ENCODE data around the gene FRY. TPM values are rescaled to one million over a fixed set of nuclear protein-coding genes. Genes with fewer than 3 reads are reported as not detected.

Gene FRY
- polyA plus RNA-seq, 2 donors = 2.4 to 4.3 TPM

- Histone ChIP-seq H3K4me3 (ENCODE audit: low read depth in 1 of 2, low read length in 2 of 2) (no peak overlapping the region), H3K9me3 (ENCODE audit: control insufficient read depth in 2 of 2, insufficient read depth in 1 of 2, low read depth in 1 of 2, low read length in 1 of 2) (no peaks in the 10 kb centered on the region), H3K27me3 (ENCODE audit: control insufficient read depth in 1 of 2, insufficient read depth in 2 of 2, low read length in 2 of 2) (no peaks in the 10 kb centered on the region), H3K4me1 (ENCODE audit: control insufficient read depth in 2 of 2, insufficient read depth in 2 of 2, low read length in 1 of 2) (no peaks in the 10 kb centered on the region), H3K36me3 (ENCODE audit: control insufficient read depth in 2 of 2, insufficient read depth in 2 of 2, low read length in 1 of 2) (no peaks in the 10 kb centered on the region), H3K27ac (ENCODE audit: low read depth in 2 of 2, low read length in 1 of 2) (no peak overlapping the region)
- 63 to 69% methylated on average over 8 of the region's 8 CpGs for WGBS, 2 donors
Measured at GRCh38 chr13:32300406-32300805, 268.8 kb downstream of the FRY start.

- Histone ChIP-seq H3K36me3 (ENCODE audit: control insufficient read depth in 2 of 2, insufficient read depth in 2 of 2, low read length in 1 of 2) (no peaks in the 10 kb centered on the region), H3K4me3 (ENCODE audit: low read depth in 1 of 2, low read length in 2 of 2) (no peak overlapping the region), H3K27ac (ENCODE audit: low read depth in 2 of 2, low read length in 1 of 2) (no peak overlapping the region), H3K9me3 (ENCODE audit: control insufficient read depth in 2 of 2, insufficient read depth in 1 of 2, low read depth in 1 of 2, low read length in 1 of 2) (no peaks in the 10 kb centered on the region), H3K4me1 (ENCODE audit: control insufficient read depth in 2 of 2, insufficient read depth in 2 of 2, low read length in 1 of 2) (no peaks in the 10 kb centered on the region), H3K27me3 (ENCODE audit: control insufficient read depth in 1 of 2, insufficient read depth in 2 of 2, low read length in 2 of 2) (no peaks in the 10 kb centered on the region)
- WGBS, 2 donors = 82 to 90% methylated on average over 1 of the region's 1 CpG
Measured at GRCh38 chr13:32300920-32301319, 269.3 kb downstream of the FRY start.

GRCh38 chr13:32302461-32302860 is 270.9 kb downstream of the FRY start:
- Histone ChIP-seq H3K4me1 (ENCODE audit: control insufficient read depth in 2 of 2, insufficient read depth in 2 of 2, low read length in 1 of 2) (no peaks in the 10 kb centered on the region), H3K27ac (ENCODE audit: low read depth in 2 of 2, low read length in 1 of 2) (no peak overlapping the region), H3K4me3 (ENCODE audit: low read depth in 1 of 2, low read length in 2 of 2) (no peak overlapping the region), H3K9me3 (ENCODE audit: control insufficient read depth in 2 of 2, insufficient read depth in 1 of 2, low read depth in 1 of 2, low read length in 1 of 2) (no peaks in the 10 kb centered on the region), H3K36me3 (ENCODE audit: control insufficient read depth in 2 of 2, insufficient read depth in 2 of 2, low read length in 1 of 2) (no peaks in the 10 kb centered on the region), H3K27me3 (ENCODE audit: control insufficient read depth in 1 of 2, insufficient read depth in 2 of 2, low read length in 2 of 2) (no peaks in the 10 kb centered on the region)
- 77 to 81% methylated on average over 2 of the region's 2 CpGs for WGBS, 2 donors

DNA sequence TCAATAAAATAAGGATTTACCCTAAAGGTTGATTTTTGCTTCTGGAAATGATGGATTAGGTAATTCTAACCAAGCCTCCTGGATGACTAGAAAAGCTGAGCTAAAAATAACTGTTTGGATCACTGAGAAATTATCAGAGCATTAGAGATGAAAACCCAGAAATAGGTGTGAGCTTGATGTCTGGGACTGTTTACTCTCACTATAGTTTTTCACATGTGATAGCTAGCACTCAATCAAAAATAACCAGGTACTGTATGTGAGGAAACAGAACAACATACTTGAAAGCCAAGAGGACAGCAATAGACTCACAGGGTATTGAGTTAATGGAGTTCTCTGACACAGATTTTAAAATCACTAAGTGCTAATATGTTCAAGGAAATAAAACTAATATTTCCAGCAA is 274.1 kb downstream of the FRY start:
- H3K4me3 ChIP-seq (ENCODE audit: low read depth in 1 of 2, low read length in 2 of 2) = no peak overlapping the region
- H3K4me1 ChIP-seq (ENCODE audit: control insufficient read depth in 2 of 2, insufficient read depth in 2 of 2, low read length in 1 of 2) = no peaks in the 10 kb centered on the region
- no peaks in the 10 kb centered on the region for H3K27me3 ChIP-seq (ENCODE audit: control insufficient read depth in 1 of 2, insufficient read depth in 2 of 2, low read length in 2 of 2)
- H3K27ac ChIP-seq (ENCODE audit: low read depth in 2 of 2, low read length in 1 of 2) = no peak overlapping the region
- no peaks in the 10 kb centered on the region for H3K9me3 ChIP-seq (ENCODE audit: control insufficient read depth in 2 of 2, insufficient read depth in 1 of 2, low read depth in 1 of 2, low read length in 1 of 2)
- H3K36me3 ChIP-seq (ENCODE audit: control insufficient read depth in 2 of 2, insufficient read depth in 2 of 2, low read length in 1 of 2) = no peaks in the 10 kb centered on the region

- 31 to 32% methylated on average over 10 of the region's 10 CpGs for WGBS, 2 donors
- Histone ChIP-seq H3K4me3 (ENCODE audit: low read depth in 1 of 2, low read length in 2 of 2) (peak overlapping the region in 1 of 2 donors; percentile 10), H3K27me3 (ENCODE audit: control insufficient read depth in 1 of 2, insufficient read depth in 2 of 2, low read length in 2 of 2) (no peaks in the 10 kb centered on the region), H3K36me3 (ENCODE audit: control insufficient read depth in 2 of 2, insufficient read depth in 2 of 2, low read length in 1 of 2) (no peaks in the 10 kb centered on the region), H3K9me3 (ENCODE audit: control insufficient read depth in 2 of 2, insufficient read depth in 1 of 2, low read depth in 1 of 2, low read length in 1 of 2) (no peaks in the 10 kb centered on the region), H3K4me1 (ENCODE audit: control insufficient read depth in 2 of 2, insufficient read depth in 2 of 2, low read length in 1 of 2) (no peaks in the 10 kb centered on the region), H3K27ac (ENCODE audit: low read depth in 2 of 2, low read length in 1 of 2) (no peak overlapping the region)
Measured at GRCh38 chr13:32309312-32310133, 277.9 kb downstream of the FRY start.

DNA sequence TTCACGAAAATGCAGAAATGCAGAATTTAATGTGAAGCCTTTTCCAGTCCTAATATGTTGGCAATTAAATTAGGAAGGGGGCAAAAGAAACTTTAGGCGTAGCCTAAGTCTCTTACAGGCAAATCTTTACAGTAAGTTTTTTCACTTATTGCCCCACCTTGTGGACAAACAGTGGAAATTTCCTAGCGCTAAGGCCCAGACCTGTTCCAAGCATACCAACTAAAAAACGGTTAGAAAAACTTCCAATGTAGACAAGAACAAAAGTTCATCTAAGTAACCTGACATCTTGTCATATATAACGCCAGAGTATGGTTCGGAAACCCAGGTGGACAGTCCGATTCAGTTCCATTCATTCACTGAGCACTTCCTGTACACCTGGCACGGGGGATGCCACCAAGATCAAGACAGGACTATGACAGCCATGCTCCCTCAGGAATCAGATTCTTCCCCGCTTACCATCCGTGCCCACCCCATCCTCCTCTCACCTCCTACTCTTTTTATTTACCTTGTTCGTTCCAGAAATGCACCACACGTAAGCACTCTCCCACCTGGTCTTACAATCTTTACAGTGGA is 278.6 kb downstream of the FRY start:
- Histone ChIP-seq H3K4me1 (ENCODE audit: control insufficient read depth in 2 of 2, insufficient read depth in 2 of 2, low read length in 1 of 2) (no peaks in the 10 kb centered on the region), H3K36me3 (ENCODE audit: control insufficient read depth in 2 of 2, insufficient read depth in 2 of 2, low read length in 1 of 2) (no peaks in the 10 kb centered on the region), H3K27me3 (ENCODE audit: control insufficient read depth in 1 of 2, insufficient read depth in 2 of 2, low read length in 2 of 2) (no peaks in the 10 kb centered on the region), H3K27ac (ENCODE audit: low read depth in 2 of 2, low read length in 1 of 2) (no peak overlapping the region), H3K9me3 (ENCODE audit: control insufficient read depth in 2 of 2, insufficient read depth in 1 of 2, low read depth in 1 of 2, low read length in 1 of 2) (no peaks in the 10 kb centered on the region), H3K4me3 (ENCODE audit: low read depth in 1 of 2, low read length in 2 of 2) (peak overlapping the region in 1 of 2 donors; percentile 10)
- WGBS, 2 donors = 45 to 46% methylated on average over 12 of the region's 12 CpGs

GRCh38 chr13:32311188-32311897 is 279.8 kb downstream of the FRY start:
- H3K27me3 ChIP-seq (ENCODE audit: control insufficient read depth in 1 of 2, insufficient read depth in 2 of 2, low read length in 2 of 2) = no peaks in the 10 kb centered on the region
- H3K4me1 ChIP-seq (ENCODE audit: control insufficient read depth in 2 of 2, insufficient read depth in 2 of 2, low read length in 1 of 2) = no peaks in the 10 kb centered on the region
- H3K4me3 ChIP-seq (ENCODE audit: low read depth in 1 of 2, low read length in 2 of 2) = no peak overlapping the region
- H3K36me3 ChIP-seq (ENCODE audit: control insufficient read depth in 2 of 2, insufficient read depth in 2 of 2, low read length in 1 of 2) = no peaks in the 10 kb centered on the region
- WGBS, 2 donors = 92 to 93% methylated on average over 36 of the region's 36 CpGs
- no peak overlapping the region for H3K27ac ChIP-seq (ENCODE audit: low read depth in 2 of 2, low read length in 1 of 2)
- no peaks in the 10 kb centered on the region for H3K9me3 ChIP-seq (ENCODE audit: control insufficient read depth in 2 of 2, insufficient read depth in 1 of 2, low read depth in 1 of 2, low read length in 1 of 2)

DNA sequence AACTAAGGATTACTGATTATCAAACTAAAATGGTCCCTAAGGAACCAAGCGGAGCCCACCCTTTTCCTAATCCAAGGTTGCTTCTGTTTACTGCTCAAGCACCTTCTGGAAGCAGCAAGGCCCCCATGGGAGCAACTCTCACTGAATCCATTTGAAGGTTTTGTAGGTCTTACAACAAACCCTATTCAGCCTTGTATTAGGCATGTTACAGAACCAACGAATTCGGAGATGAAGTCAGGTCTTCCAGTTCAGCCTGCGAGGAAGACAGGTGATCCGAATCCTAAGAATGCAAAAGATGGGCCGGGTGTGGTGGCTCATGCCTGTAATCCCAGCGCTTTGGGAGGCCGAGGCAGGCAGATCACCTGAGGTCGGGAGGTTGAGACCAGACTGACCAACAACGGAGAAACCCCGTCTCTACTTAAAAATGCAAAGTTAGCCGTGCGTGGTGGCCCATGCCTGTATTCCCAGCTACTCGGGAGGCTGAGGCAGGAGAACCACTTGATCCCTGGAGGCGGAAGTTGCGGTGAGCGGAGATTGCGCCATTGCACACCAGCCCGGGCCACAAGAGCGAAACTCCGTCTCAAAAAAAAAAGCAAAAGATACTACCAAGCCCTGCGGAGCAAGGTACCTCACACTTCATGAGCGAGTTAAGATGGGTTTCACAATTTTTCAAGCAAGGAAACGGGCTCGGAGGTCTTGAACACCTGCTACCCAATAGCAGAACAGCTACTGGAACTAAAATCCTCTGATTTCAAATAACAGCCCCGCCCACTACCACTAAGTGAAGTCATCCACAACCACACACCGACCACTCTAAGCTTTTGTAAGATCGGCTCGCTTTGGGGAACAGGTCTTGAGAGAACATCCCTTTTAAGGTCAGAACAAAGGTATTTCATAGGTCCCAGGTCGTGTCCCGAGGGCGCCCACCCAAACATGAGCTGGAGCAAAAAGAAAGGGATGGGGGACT is 283.0 kb downstream of the FRY start:
- WGBS, 2 donors = 71 to 73% methylated on average over 32 of the region's 32 CpGs
- peak overlapping the region; percentile 96 to 98 for H3K27ac ChIP-seq (ENCODE audit: low read depth in 2 of 2, low read length in 1 of 2)
- H3K9me3 ChIP-seq (ENCODE audit: control insufficient read depth in 2 of 2, insufficient read depth in 1 of 2, low read depth in 1 of 2, low read length in 1 of 2) = no peaks in the 10 kb centered on the region
- peak overlapping the region; percentile 77 to 81 for H3K4me3 ChIP-seq (ENCODE audit: low read depth in 1 of 2, low read length in 2 of 2)
- H3K27me3 ChIP-seq (ENCODE audit: control insufficient read depth in 1 of 2, insufficient read depth in 2 of 2, low read length in 2 of 2) = no peaks in the 10 kb centered on the region
- no peaks in the 10 kb centered on the region for H3K36me3 ChIP-seq (ENCODE audit: control insufficient read depth in 2 of 2, insufficient read depth in 2 of 2, low read length in 1 of 2)
- no peaks in the 10 kb centered on the region for H3K4me1 ChIP-seq (ENCODE audit: control insufficient read depth in 2 of 2, insufficient read depth in 2 of 2, low read length in 1 of 2)
